Endothelial cell of umbilical vein (primary cell): ENCODE data around the gene RHAG. TPM values are rescaled to one million over a fixed set of nuclear protein-coding genes. Genes with fewer than 3 reads are reported as not detected.

Experiments
- BruUV-seq: library from RNA; stranded (reverse); fragments of 400-500 nt; replicated peaks from 2 replicates; lab custom pipeline; 2021; lab: Mats Ljungman, UMichigan
- CTCF ChIA-PET: fragments of 300-600, 350-600 bp; sonication (Branson Sonifier 250); formaldehyde crosslinking; loops from one replicate; lab custom pipeline; 2021; ENCODE audit warnings: antibody characterized with exemption, inconsistent platforms; lab: Charles Lee
- POLR2A ChIA-PET: fragments of 300-600, 350-600 bp; sonication (Branson Sonifier 250); formaldehyde crosslinking; loops from one replicate; lab custom pipeline; 2021; ENCODE audit warnings: antibody characterized with exemption, inconsistent platforms; lab: Charles Lee
- DNase-seq: peaks from one replicate; pipeline ENCODE4 v3.0.0-alpha.2; 2011; ENCODE audit warnings: low read depth, low spot score
- FAIRE-seq: peaks from 2 replicates; lab custom pipeline; 2011; peaks lifted over from hg19 to GRCh38; lab: Jason Lieb, UNC
- H2AFZ ChIP-seq: 2 replicates; pipeline ENCODE4 v1.6.0; 2012; ENCODE audit warnings: low read depth, low read length, control low read depth, inconsistent platforms
- H3K27ac ChIP-seq: 2 replicates; pipeline ENCODE4 v1.5.1; 2011; ENCODE audit warnings: low read depth, mild to moderate bottlenecking, control low read depth, low read length, moderate library complexity; ENCODE audit not compliant: insufficient read depth
- H3K27me3 ChIP-seq, 2 experiments: 2 replicates each; pipeline versions ENCODE4 v1.6.0 to v1.6.1; 2011; ENCODE audit warnings: low read length in 2 of 2, mixed read lengths in 1 of 2; ENCODE audit not compliant: control insufficient read depth in 2 of 2, insufficient read depth in 2 of 2
- H3K36me3 ChIP-seq, 2 experiments: 2 replicates in 1 of 2; 3 replicates in 1 of 2; pipeline ENCODE4 v1.5.1; 2011; ENCODE audit warnings: low read length in 2 of 2, mild to moderate bottlenecking in 1 of 2, moderate library complexity in 1 of 2; ENCODE audit not compliant: control insufficient read depth in 2 of 2, insufficient read depth in 2 of 2; ENCODE audit errors: extremely low read depth in 1 of 2
- H3K4me1 ChIP-seq: 3 replicates; pipeline ENCODE4 v1.5.1; 2011; ENCODE audit warnings: mild to moderate bottlenecking, low read length; ENCODE audit not compliant: control insufficient read depth, insufficient read depth; ENCODE audit errors: extremely low read depth
- H3K4me2 ChIP-seq: 2 replicates; pipeline ENCODE4 v1.6.1; 2011; ENCODE audit warnings: low read length, control low read depth, mixed read lengths; ENCODE audit not compliant: insufficient read depth
- H3K4me3 ChIP-seq, 3 experiments: fragments of 200-600 bp in 1 of 3; sonication (generic), shearing (Covaris generic) in 1 of 3; replicated peaks in 1 of 3; 2 replicates each; pipeline ENCODE4 v1.5.1; 2011 to 2016; ENCODE audit warnings: control low read depth in 3 of 3, low read length in 3 of 3, mild to moderate bottlenecking in 2 of 3, inconsistent platforms in 1 of 3, low read depth in 1 of 3, moderate library complexity in 1 of 3; ENCODE audit not compliant: insufficient read depth in 1 of 3
- H3K79me2 ChIP-seq: 2 replicates; pipeline ENCODE4 v1.6.0; 2012; ENCODE audit warnings: low read length, inconsistent platforms; ENCODE audit not compliant: control insufficient read depth, insufficient read depth
- H3K9ac ChIP-seq: replicated peaks from 2 replicates; pipeline ENCODE3; 2011; ENCODE audit warnings: low read length, control low read depth; ENCODE audit not compliant: insufficient read depth; ENCODE audit errors: extremely low read depth
- H3K9me1 ChIP-seq: replicated peaks from 3 replicates; pipeline ENCODE4 v1.6.0; 2011; ENCODE audit warnings: mild to moderate bottlenecking, low read length; ENCODE audit not compliant: control insufficient read depth, insufficient read depth; ENCODE audit errors: extremely low read depth
- H3K9me3 ChIP-seq: replicated peaks from 2 replicates; pipeline ENCODE4 v1.5.1; 2012; ENCODE audit warnings: low read length, inconsistent platforms; ENCODE audit not compliant: control insufficient read depth, insufficient read depth
- H4K20me1 ChIP-seq: replicated peaks from 2 replicates; pipeline ENCODE3; 2011; ENCODE audit warnings: mild to moderate bottlenecking, low read length; ENCODE audit not compliant: control insufficient read depth, insufficient read depth; ENCODE audit errors: extremely low read depth
- EZH2 ChIP-seq: IDR thresholded peaks from 2 replicates; pipeline ENCODE4 v1.6.1; 2012; ENCODE audit warnings: borderline replicate concordance, low read depth, mild to moderate bottlenecking, moderate library complexity, low read length, inconsistent platforms; ENCODE audit not compliant: severe bottlenecking
- FOS ChIP-seq: IDR thresholded peaks from 2 replicates; pipeline ENCODE4 v1.6.1; 2011; ENCODE audit warnings: mild to moderate bottlenecking, low read length, moderate library complexity, borderline replicate concordance; ENCODE audit not compliant: insufficient read depth
- GATA2 ChIP-seq: IDR thresholded peaks from 2 replicates; pipeline ENCODE4 v1.7.0; 2011; ENCODE audit warnings: low read depth, mild to moderate bottlenecking, moderate library complexity, mixed read lengths, low read length; ENCODE audit not compliant: insufficient read length, insufficient read depth
- JUN ChIP-seq: IDR thresholded peaks from 2 replicates; pipeline ENCODE4 v1.6.1; 2011; ENCODE audit warnings: borderline replicate concordance, low read depth; ENCODE audit not compliant: insufficient read length, insufficient read depth
- POLR2AphosphoS5 ChIP-seq: IDR thresholded peaks from 2 replicates; pipeline ENCODE4 v1.6.1; 2012; ENCODE audit warnings: low read depth, mild to moderate bottlenecking, control low read depth, low read length, moderate library complexity; ENCODE audit not compliant: insufficient read depth
- dilution Hi-C: fragments of 300-500 bp; cut with MboI; formaldehyde crosslinking; loops from one replicate; pipeline ENCODE4 v1.15.0; 2019; ENCODE audit warnings: low sequenced_read_pairs; ENCODE audit not compliant: extremely low pct_ligation_motif_present
- intact Hi-C: fragments of 100-400 bp; cut with micrococcal nuclease; formaldehyde crosslinking; loops from one replicate; pipeline ENCODE4 v1.10.0; 2022
- polyA plus RNA-seq, 4 experiments: library from polyadenylated mRNA; depleted of rRNA in 3 of 4; stranded (reverse) in 3 of 4; unstranded in 1 of 4; fragments of >200 nt; gene quantifications; 2 replicates each; pipeline versions ENCODE4 v1.2.1 to v1.2.3, GENCODE V29; 2011 to 2012; ENCODE audit warnings: missing spikeins in 1 of 4
- total RNA-seq: library from RNA; stranded (reverse); gene quantifications from 2 replicates; pipeline ENCODE4 v1.2.3, GENCODE V29; 2021
- TF ChIP-seq, protein P1 (sequence below), 2 donors: IDR thresholded peaks; 1 replicate in 1 of 2; 2 replicates in 1 of 2; pipeline ENCODE4 v1.5.1; 2011; ENCODE audit warnings: low read length in 2 of 2, mild to moderate bottlenecking in 2 of 2, moderate library complexity in 2 of 2, control low read depth in 1 of 2, inconsistent platforms in 1 of 2, low read depth in 1 of 2; ENCODE audit not compliant: insufficient read depth in 1 of 2; ENCODE audit errors: extremely low read depth in 1 of 2
- TF ChIP-seq, protein P2 (sequence below): IDR thresholded peaks from 2 replicates; pipeline ENCODE4 v1.6.1; 2011; ENCODE audit not compliant: insufficient read depth, insufficient read length

Gene RHAG
- total and polyA plus RNA-seq, 2 donors (not counting 3 experiments of a cell fraction or from before 2014, with no cell fraction given) = not detected

DNA sequence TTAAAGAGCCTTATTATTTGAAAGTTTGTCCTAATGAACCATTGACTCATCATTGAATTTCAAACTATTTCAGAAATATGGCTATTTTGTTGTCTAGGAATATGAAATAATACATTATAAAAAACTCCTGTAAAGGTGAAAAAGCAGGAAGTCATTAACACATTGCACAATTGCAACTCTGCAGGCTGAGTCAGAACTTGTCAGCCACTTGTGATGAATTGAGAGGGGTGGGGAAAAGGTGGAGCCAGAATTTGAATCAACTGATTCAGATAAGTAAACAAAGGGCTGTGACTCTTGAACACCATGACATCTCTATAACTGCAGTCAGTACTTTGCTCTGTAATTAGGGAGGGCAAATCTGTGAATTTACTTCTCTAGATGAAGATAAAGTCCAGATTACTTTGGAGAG is 80.2 kb downstream of the RHAG start:
- H3K4me2 ChIP-seq = peak overlapping the region; percentile 73

DNA sequence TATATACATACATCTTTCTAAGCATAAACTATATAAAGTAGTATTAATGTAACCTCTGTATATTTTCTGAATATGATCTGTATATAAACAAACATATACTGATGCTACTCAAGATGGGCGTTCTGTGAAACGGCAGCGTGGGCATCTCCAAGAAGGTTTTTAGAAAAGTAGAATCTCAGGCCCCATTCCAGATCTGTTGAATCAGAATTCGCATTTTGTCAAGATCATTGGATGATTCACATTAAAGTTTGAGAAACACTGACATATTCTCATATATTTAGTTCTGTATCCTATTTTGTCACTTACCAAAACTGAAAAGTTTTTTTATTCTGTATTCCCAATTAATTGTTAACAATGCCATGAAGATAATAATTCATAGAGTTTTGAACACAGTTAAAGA is 80.7 kb downstream of the RHAG start:
- POLR2A ChIA-PET = no interaction called here
- no peak for FAIRE-seq

More for the DNA sequence above, 80.2 kb downstream of the RHAG start:
- no peaks in the 10 kb centered on the region for H3K27me3 ChIP-seq
- no peak overlapping the region for H3K4me3 ChIP-seq
- ChIA-PET POLR2A (no interaction called here), CTCF (no interaction called here)
- peak overlapping the region; percentile 46 for H3K9ac ChIP-seq
- intact Hi-C loops = loop anchor here (1.0 kb wide), 1 partner anchor 10 kb away; no protein-coding TSS in a partner anchor
- H3K79me2 ChIP-seq = peaks cover 16% of the 10 kb centered on the region
- H3K9me3 ChIP-seq = no peaks in the 10 kb centered on the region
- H2AFZ ChIP-seq = peak overlapping the region; percentile 36
- H4K20me1 ChIP-seq = no peaks in the 10 kb centered on the region
- dilution Hi-C loops = no loop called here
- TF ChIP-seq POLR2AphosphoS5 (peak; percentile 57), FOS (peak; percentile 96), GATA2 (no peak), JUN (peak; percentile 80)
- BruUV-seq = no TSS peak
- DNase-seq (peak; percentile 95), FAIRE-seq (peak; percentile 80)
- H3K4me1 ChIP-seq = peaks cover 28% of the 10 kb centered on the region
- H3K36me3 ChIP-seq = no peaks in the 10 kb centered on the region
- H3K9me1 ChIP-seq = no peaks in the 10 kb centered on the region
- H3K27ac ChIP-seq = peak overlapping the region; percentile 76

More for the DNA sequence above, 80.7 kb downstream of the RHAG start:
- Histone ChIP-seq H3K36me3 (no peaks in the 10 kb centered on the region), H3K4me2 (peak overlapping the region; percentile 73), H4K20me1 (no peaks in the 10 kb centered on the region), H3K9me3 (no peaks in the 10 kb centered on the region), H3K4me1 (peaks cover 32% of the 10 kb centered on the region), H3K9me1 (no peaks in the 10 kb centered on the region), H3K27ac (peak overlapping the region; percentile 76), H3K79me2 (peaks cover 21% of the 10 kb centered on the region), H3K4me3 (no peak overlapping the region), H3K9ac (no peak overlapping the region), H3K27me3 (peaks cover 0 to 1% of the 10 kb centered on the region in 2 experiments), H2AFZ (no peak overlapping the region)
- dilution Hi-C loops = no loop called here
- no TSS peak for BruUV-seq
- CTCF ChIA-PET = no interaction called here
- intact Hi-C loops = loop anchor here (1.0 kb wide), 1 partner anchor 10 kb away; no protein-coding TSS in a partner anchor
- DNase-seq = no peak
- TF ChIP-seq POLR2AphosphoS5 (no peak), FOS (no peak), GATA2 (no peak), EZH2 (no peak), JUN (no peak)
- TF ChIP-seq, protein P1, sequence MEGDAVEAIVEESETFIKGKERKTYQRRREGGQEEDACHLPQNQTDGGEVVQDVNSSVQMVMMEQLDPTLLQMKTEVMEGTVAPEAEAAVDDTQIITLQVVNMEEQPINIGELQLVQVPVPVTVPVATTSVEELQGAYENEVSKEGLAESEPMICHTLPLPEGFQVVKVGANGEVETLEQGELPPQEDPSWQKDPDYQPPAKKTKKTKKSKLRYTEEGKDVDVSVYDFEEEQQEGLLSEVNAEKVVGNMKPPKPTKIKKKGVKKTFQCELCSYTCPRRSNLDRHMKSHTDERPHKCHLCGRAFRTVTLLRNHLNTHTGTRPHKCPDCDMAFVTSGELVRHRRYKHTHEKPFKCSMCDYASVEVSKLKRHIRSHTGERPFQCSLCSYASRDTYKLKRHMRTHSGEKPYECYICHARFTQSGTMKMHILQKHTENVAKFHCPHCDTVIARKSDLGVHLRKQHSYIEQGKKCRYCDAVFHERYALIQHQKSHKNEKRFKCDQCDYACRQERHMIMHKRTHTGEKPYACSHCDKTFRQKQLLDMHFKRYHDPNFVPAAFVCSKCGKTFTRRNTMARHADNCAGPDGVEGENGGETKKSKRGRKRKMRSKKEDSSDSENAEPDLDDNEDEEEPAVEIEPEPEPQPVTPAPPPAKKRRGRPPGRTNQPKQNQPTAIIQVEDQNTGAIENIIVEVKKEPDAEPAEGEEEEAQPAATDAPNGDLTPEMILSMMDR (IDR thresholded peaks at IDR 0.05; ENCODE audit: extremely low read depth in 1 of 2, insufficient read depth in 1 of 2, low read depth in 1 of 2, low read length in 2 of 2) = no peak
- TF ChIP-seq, protein P2, sequence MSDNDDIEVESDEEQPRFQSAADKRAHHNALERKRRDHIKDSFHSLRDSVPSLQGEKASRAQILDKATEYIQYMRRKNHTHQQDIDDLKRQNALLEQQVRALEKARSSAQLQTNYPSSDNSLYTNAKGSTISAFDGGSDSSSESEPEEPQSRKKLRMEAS = no peak
